OCI-M2 (cell line): ENCODE data around the gene FAM9C.
"Not testable (repeated sequence)": the region's sequence is repeated elsewhere in the genome, so short reads cannot be mapped to it uniquely, and the experiment has no call there.

Experiments
- DNase-seq: peaks from one replicate; lab custom pipeline; 2025; ENCODE audit not compliant: unreplicated experiment; lab: John Stamatoyannopoulos, UW

The FAM9C gene

DNA sequence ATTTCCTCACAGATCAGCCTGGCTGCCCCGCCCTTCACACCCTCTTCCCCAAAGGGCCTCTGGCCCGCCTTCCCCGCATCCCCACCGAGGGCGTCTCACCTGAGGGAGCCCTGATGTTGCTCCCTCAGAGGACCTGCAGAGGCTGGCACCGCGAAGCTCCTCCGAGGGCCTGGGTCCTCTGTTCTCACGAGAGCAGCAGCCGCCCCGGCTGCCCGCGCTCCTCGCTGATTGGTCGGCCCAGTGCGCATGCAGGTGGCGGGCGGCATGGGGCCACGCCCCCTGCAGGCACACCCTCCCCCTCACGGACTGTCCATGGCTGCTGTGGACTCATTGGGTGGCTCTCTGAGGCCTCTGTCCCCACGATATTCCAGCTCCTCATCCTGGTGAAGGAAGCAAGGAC is at the start of gene FAM9C:
Gene FAM9C (minus strand): TSS at position 180 of the 400 bp plus-strand sequence. CDS start 831 bp downstream, outside the sequence.
- no peak for DNase-seq

DNA sequence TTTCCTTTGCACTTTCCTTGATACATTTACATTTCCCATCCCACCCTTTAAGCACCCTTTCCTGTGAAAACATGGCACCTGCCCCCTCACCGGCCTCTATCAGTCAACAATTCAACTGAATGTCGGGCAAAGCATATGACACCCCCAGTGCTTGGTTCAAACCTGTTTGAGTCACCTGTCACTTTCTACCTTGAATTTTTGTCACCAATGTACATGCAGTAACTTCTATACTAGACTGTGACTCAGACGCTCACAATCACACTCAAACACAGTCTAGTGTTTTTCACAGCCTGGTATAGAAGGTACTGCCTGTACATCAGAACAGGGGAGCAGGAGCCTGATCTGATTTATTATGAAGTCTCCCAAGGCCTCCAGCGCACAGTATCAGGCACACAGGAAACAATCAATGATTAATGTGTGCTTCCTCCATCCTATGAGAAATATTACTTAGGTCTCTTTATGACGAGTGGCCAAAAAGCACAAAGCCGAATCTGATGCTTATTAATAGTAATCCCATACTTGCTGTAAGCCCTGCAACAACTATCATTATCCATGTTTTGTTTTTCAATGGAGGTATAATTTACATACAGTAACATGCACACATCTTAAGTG is 49.2 kb upstream of the FAM9C start:
- no peak for DNase-seq

DNA sequence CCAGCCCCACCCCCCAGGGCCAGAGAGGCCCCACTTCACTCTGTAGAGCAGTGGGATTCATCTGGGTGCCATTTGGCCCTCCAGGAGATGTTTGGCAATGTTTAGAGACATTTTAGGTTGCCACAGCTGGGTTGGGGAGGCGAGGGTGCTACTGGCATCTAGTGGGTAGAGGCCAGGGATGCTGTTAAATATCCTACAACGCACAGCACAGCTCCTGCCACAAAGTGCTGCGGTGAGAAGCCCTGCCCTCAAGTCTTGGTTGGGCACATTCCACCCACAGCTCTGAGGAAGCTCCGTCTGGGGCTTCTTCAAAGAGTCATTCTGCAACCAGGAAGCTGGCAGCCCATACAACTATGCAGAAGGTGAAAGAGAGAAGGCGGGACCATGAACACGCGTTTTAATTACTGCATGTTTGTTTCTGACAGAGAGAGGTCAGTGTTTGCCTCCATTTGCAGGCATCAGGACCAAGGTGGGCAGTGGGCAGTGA is 48.1 kb upstream of the FAM9C start:
- DNase-seq = no peak

DNA sequence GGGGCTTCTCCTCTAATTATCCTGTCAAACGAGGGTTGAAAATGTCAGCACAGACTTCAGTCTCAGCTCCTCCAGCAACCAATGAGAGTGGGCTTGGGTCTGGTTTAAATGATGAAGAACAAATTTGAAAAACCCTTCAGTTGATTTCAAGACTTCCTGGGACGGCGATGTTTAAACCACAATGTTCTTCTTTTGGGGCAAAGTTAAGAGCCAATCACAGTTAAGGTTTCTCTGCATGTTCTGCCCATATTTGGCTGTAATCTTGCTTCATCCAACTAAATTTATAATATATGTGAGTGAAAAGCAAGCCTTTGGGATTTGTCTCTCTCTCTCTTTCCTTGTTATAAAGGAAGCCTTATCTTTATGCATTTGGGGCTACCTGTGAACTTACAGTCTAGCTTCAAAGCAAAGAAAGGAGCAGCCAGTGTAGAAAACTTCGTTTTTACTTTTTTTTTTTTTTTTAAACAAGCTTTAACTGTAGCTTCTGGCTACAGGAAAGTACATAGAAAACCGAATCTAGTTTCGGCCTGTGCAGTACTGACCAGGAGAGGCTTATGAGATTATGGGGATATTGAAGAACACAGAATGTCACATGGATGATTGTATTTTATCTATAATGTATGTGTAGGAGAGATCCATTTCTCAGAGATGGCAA is 46.8 kb upstream of the FAM9C start:
- no peak for DNase-seq

DNA sequence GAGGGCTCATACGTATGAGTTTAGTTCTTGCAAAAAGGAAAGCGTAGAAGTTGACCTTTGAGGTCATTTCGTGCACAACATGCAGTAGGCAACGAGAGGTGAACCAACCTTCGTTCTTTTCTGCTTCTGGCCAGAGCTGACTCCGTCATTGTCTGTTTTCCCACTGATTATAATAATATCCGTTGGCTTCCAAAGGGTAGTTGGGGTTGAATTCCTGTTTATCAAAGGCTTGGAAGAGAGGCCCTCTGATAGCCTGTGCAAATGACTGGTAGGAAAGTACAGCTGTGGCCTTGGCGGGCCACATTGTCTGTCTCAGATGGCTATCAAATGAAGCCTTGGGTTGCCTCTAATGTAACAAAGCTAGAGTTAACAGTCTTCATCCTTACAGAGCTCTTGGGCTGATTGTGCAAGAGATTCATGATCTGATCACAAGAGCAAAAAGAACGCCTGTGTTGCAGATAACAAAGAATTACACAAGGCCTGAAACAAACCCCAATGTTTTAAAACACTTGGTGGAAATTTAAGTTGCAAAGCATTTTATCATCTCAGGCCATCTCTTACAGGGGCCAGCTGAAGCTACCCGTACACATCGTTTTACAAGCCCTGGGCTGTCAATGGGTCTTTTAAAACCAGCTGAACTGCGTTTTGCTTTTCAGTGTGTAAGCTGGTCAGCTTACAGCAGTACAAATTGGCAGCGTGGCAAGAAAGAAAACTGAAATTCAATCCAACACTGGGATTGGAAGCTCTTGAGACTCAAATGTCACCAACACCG is 46.1 kb upstream of the FAM9C start:
- no peak for DNase-seq

DNA sequence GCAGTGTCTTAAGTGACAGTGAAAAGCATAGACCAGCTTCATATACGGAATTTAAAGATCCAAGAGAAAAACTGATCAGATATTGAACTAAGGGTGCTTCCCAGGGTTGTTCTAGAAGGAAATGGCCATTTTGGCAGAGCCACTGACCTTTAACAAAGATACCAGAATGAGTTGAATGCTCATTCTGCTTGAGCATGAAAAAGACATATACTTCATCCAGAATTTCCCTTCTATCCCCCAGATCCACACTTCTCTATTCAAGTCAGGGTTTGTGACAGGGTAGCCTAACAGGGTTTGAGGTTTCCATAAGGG is 45.6 kb upstream of the FAM9C start:
- DNase-seq = no peak

DNA sequence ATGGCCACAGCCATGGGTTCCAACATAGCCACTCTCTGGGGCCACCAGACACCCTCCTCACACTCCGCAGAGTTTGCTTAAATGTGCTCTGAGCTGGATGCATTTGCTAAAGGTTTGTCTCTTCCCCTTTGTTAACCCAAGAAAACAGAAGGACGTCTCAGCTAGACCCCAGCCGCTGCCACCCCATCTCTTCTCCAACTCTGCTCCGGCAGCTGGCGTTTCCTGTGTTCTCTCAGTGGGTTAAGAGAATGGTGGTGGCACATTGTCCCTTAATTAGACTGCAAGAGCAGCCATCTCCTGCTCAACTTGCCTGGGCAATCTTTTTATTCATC is 43.7 kb upstream of the FAM9C start:
- no peak for DNase-seq

DNA sequence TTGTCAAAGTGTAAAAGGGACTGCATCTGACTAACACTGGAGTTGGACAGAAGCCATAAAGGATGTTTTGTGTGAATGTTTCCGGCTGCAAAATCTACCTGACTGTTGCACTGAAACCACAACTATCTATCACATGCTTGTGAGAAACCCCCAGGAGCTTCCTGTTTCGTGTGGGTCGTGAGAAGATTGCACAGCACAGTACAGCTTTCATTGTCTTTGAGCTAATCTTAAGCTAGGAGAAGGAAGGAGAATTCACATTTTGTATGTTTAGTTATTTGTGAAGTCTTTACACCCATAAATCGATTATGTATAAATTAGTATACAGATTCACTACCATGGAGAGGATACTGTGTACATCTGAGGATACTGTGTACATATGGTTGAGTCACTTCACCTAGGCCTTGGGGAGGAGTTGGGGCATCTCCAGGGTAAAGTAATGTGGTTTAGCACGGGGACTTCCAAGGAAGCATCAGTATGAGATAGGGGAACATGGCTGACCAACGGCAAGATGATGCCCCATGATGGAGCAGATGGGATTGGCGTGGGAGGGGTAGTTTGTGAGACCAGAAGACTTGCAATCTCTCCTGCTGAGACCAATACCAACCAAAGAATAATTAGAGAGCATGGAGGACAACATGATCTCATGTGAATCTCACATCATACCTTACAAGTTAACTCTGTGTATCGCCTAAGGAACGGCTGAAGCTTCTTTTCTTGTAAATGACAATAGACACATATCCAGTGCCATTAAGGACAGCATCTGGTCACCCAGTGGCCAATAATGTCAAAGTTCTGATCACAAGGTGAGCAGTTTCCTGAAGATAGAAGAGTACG is 43.1 kb upstream of the FAM9C start:
- no peak for DNase-seq

DNA sequence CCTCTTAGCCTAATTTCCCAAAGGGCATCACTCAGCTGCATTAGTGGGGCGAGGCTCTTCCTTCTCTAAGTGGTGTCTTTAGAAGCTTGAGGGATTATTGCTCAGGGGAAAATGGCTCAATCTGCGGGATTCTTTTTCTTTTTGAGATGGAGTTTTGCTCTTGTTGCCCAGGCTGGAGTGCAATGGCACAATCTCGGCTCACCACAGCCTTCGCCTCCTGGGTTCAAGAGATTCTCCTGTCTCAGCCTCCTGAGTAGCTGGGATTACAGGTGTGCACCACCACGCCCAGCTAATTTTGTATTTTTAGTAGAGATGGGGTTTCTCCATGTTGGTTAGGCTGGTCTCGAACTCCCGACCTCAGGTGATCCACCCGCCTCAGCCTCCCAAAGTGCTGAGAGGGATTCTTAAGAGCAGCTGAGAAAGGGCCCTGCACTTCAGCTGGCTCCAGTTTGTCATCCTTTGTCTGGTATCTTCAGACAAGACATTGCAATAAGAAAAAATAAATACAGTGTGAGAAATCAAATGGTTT is 42.4 kb upstream of the FAM9C start:
- not testable (repeated sequence) for DNase-seq

DNA sequence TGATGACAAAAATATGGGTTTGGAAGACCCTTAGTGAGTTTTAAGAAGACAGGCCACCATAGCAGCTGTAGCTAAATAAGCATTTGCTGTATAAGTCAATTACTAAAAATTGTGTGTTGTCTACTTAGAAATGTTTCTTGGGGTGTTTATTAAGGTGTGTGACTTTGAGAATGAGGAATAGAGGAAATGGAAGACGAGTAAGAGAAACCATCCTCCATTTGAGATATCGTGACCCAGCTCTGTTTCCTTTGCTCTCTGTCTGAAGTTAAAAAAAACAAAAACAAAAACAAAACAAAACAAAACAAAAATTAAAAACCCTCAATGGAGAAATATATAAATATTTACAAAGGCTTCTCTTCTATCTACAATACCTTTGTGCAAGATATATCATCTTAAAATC is 41.7 kb upstream of the FAM9C start:
- DNase-seq = no peak

DNA sequence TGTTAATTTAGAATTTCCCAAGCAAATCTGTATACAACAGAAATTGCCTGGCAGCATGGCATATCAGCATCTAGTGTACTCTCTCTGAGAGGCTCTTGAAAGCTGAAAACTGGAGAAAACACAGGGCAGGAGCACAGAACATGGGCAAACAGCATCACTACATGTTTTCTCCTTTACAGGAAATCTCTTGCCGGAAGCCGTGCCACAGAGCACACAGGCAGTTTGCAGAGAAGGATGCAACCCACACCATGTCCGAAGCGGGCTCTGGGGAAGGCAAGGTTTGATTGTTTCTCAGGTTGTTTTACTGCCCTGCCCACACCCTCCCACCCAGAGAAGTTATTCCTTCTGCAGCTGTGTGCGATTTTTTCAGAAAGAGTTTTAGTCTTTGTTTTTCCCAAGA is 41.1 kb upstream of the FAM9C start:
- no peak for DNase-seq

DNA sequence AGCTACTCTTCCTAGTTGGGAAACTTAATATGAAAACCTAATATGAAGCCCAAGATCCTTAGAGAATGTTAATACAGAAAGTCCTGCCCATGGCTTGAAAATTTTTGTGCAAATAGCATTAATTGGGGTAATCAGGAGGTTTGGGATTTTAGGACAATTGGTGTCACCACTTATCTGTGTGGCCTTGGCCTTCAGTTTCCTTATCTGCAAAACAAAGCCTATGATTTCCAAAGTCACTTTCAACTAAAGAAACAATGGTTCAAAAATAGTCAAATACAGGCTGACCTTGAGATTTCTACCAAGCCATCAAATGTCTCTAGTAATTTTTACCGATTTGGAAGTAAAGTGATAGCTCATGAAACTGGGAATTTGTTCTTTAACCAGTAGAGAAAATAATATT is 40.2 kb upstream of the FAM9C start:
- no peak for DNase-seq

DNA sequence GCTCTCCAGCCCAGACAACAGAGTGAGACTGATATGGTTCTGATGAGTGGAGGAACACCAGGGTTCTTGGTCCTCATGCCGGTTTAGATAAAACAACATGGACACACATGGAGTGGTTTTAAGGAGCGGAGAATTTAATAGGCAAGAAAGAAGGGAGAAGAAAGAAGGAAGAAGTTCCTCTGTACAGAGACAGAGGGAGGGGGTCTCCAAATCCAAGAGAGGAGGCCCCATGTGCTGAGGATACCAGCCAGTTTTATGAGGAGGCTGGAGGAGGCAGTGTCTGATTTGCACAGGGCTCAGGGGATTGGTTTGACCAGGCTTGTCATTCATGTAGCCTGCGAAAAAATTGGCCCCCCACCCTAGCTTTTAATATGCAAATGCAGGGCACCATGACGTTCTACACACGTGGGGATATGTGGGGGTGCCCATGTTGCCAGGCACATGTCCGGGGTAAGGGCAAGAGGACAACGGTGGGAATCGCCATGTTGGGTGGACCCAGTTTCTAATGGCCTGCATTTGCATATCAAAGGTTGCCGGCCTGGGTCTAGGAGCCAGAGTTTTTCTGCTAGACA is 39.4 kb upstream of the FAM9C start:
- not testable (repeated sequence) for DNase-seq

DNA sequence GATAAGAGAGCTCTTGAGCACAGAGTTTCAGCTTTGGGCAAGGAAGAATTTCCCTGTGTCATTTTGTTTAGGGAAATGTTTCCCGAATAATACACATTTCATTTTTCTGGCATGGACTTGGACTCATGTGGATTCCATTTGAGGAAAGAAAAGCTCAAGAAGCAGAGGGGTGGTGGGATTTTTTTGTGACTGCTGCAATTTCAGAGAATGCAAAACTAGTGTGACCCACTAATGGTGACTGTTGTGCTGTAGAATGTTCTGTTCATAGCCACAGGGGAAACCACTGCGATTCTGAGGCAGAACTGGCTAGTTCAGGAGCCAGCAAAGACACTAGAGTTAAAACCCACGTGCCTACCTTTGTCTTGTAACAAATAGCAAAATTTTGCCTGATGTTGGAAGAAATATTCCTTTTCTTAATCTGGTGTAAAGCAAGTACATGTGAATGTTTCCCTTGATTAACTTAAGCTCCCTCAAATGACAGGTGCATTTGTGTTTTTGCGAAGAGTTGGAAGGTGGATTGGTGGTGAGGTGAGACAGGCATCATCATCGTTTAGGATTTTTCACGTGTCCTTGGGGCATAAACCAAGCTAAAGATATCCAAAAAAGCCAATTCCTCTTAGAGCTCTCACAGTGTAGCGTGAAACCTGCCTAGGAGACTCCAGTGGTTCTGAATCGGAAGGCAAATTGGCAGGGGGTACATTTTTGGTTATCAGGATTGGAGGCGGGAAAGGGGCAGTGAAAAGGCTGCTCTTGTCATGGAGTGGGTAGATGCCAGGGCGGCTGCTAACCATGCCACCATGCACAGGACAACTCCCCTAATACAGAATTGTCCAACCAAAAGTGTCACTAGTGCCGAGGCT is 38.0 kb upstream of the FAM9C start:
- no peak for DNase-seq

DNA sequence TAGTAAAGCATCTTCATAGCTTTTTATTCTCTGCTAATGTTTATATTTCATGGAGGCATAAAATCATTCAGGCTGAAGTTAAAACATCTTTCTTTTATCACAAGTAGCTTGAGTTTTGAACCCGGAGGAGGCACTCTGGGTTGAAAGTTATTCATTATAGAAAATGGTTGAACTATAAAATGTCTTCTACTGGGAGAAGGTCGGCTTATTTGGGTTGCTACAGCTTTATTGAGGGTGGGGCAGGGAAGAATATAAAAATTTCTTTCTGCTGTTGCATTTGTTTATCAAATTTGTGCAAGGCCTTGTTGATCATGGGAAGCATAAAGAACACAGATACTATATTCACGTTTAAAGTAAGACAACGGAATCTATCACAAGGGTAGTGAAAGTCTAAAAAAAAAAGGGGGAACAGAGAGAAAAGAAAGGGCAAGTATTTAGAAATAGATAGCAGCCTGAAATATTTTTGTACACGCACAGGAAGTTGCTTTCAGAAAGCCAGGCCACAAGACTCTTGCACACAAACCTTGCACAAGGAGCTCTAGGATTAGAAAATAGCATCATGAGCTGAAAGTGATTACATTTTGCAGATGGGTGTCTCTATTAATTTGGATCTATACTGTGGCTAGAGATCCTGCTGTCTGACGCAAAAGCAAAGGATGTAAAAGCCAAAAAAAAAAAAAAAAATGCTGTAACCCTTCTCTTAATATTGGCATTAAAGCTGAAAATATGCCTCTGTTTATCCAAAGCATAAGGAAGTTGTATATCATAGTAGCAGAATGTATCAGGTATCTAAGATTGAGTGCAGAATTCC is 37.2 kb upstream of the FAM9C start:
- no peak for DNase-seq

DNA sequence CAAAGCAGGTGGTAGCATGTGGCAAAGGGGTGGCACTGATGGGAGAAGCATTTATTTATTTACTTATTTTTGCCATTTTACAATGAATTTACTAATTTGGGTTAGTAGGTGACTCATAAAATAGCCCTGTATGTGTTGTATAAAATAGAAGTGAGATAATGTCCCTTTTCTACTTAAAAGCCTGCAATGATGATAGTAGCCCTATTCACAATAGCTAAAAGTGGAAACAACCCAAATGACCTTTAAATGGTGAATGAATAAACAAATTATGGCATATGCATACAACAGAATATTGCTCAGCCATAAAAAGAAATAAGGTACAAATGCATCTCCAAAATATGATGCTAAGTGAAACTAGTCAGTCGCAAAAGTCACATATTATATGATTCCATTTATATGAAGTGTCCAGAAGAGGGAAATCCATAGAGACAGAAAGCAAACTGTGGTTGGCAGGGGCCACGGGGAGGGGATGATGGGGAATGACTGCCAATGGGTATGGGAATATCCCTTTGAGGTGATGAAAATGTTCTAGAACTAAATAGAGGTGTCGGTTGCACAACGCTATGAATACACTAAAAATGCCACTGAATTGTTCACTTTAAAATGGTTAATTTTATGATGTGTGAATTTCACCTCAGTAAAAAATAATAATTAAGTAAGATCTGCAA is 35.8 kb upstream of the FAM9C start:
- DNase-seq = no peak

DNA sequence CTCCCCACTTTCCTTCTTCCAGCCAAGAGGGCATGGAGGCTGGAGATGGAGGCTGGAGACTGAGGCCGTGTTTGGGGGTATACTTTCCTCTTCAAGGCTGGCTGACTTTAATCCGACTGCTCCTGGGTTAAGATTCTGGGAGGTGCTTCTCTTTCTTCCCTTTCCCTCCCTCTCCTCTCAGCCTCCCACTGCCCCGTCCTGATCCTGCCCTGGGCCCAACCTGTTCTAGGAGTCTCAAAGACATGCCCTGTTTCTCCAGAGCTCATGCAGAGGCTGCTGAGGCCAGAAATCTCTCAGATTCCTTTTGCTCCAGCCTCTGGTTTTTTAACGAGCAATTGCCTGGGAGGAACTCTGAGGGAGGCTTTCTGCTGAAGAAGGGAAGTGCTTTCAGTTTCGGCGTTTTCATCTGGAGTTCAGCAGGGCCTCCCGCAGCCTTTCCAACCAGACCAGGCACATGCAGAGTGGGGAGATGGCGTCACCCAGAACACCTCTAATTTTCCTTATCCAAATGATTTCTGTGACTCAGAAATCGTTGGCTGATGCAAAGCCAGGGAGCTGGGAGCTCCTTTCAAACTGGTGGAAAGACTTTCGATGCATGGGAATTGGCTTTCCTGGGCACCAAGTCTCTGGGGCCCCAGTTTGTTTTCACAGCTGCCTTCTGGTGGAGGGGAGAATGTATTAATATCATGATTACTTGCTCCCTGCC is 34.5 kb upstream of the FAM9C start:
- no peak for DNase-seq

DNA sequence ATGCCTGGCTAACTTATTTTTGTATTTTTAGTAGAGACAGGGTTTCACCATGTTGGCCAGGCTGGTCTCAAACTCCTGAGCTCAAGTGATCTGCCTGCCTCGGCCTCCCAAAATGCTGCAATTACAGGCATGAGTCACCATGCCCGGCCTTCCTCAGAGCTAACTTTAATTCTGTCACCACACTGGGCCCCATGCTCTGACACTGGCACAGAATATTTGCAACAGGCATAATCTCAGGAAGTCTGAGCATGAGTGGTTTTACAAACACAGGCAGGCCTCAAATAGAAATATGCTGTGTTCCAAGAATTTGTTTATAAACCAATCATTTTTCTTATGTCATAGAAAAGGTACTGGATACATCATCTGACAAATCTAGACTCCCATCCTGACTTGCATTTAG is 32.7 kb upstream of the FAM9C start:
- DNase-seq = no peak
